DOHH2 (cell line): ENCODE data around the gene BARX2.

ENCODE experiments used
- H3F3A ChIP-seq: fragments of 200-600 bp; sonication (generic), shearing (Covaris generic); 2 replicates; pipeline ENCODE4 v1.6.0; 2016; ENCODE audit warnings: antibody characterized with exemption, mild to moderate bottlenecking; ENCODE audit not compliant: control insufficient read depth, insufficient read depth
- H3K27ac ChIP-seq: fragments of 200-600 bp; sonication (generic); 2 replicates; pipeline ENCODE4 v1.5.1; 2014; ENCODE audit warnings: low read depth, mild to moderate bottlenecking, low read length, moderate library complexity
- H3K27me3 ChIP-seq: fragments of 200-600 bp; sonication (generic); 2 replicates; pipeline ENCODE4 v1.6.1; 2014; ENCODE audit warnings: mild to moderate bottlenecking, low read length, mixed read lengths; ENCODE audit not compliant: control insufficient read depth
- H3K36me3 ChIP-seq: fragments of 200-600 bp; sonication (generic); 2 replicates; pipeline ENCODE4 v1.6.1; 2014; ENCODE audit warnings: mild to moderate bottlenecking, low read length, moderate library complexity, mixed read lengths; ENCODE audit not compliant: control insufficient read depth
- H3K4me1 ChIP-seq: fragments of 200-600 bp; sonication (generic); 2 replicates; pipeline ENCODE4 v1.6.1; 2014; ENCODE audit warnings: mild to moderate bottlenecking, low read length, mixed read lengths; ENCODE audit not compliant: control insufficient read depth
- H3K4me2 ChIP-seq: fragments of 200-600 bp; sonication (generic); 2 replicates; pipeline ENCODE4 v1.6.0; 2014; ENCODE audit warnings: mild to moderate bottlenecking, low read length, moderate library complexity
- H3K4me3 ChIP-seq: fragments of 200-600 bp; sonication (generic); 2 replicates; pipeline ENCODE4 v1.5.1; 2014; ENCODE audit warnings: mild to moderate bottlenecking, low read length, mixed read lengths
- H3K79me2 ChIP-seq: fragments of 200-600 bp; sonication (generic); 2 replicates; pipeline ENCODE4 v1.6.1; 2014; ENCODE audit warnings: mild to moderate bottlenecking, low read length, mixed read lengths; ENCODE audit not compliant: control insufficient read depth
- H3K9me2 ChIP-seq: fragments of 200-600 bp; sonication (generic); replicated peaks from 2 replicates; pipeline ENCODE4 v1.6.1; 2014; ENCODE audit warnings: mild to moderate bottlenecking, low read length, mixed read lengths; ENCODE audit not compliant: control insufficient read depth
- H3K9me3 ChIP-seq: fragments of 200-600 bp; sonication (generic); 2 replicates; pipeline ENCODE4 v1.6.1; 2014; ENCODE audit warnings: antibody characterized with exemption, low read length, mixed read lengths; ENCODE audit not compliant: control insufficient read depth, insufficient read depth
- H4K20me1 ChIP-seq: fragments of 200-600 bp; sonication (generic); 2 replicates; pipeline ENCODE4 v1.6.0; 2014; ENCODE audit warnings: low read depth, mild to moderate bottlenecking, antibody characterized with exemption, low read length, moderate library complexity; ENCODE audit not compliant: control insufficient read depth, insufficient read depth
- EZH2phosphoT487 ChIP-seq: fragments of 200-600 bp; sonication (generic); IDR thresholded peaks from 2 replicates; pipeline ENCODE4 v1.6.1; 2017; ENCODE audit warnings: borderline replicate concordance, mild to moderate bottlenecking, antibody characterized with exemption, low read length, moderate library complexity, mixed read lengths
- TF ChIP-seq, protein P1 (sequence below): fragments of 200-600 bp; sonication (generic); IDR thresholded peaks from one replicate; pipeline ENCODE4 v1.5.1; 2014; ENCODE audit warnings: antibody characterized with exemption, mild to moderate bottlenecking, low read depth, low read length; ENCODE audit not compliant: poor library complexity, severe bottlenecking

The BARX2 gene

DNA sequence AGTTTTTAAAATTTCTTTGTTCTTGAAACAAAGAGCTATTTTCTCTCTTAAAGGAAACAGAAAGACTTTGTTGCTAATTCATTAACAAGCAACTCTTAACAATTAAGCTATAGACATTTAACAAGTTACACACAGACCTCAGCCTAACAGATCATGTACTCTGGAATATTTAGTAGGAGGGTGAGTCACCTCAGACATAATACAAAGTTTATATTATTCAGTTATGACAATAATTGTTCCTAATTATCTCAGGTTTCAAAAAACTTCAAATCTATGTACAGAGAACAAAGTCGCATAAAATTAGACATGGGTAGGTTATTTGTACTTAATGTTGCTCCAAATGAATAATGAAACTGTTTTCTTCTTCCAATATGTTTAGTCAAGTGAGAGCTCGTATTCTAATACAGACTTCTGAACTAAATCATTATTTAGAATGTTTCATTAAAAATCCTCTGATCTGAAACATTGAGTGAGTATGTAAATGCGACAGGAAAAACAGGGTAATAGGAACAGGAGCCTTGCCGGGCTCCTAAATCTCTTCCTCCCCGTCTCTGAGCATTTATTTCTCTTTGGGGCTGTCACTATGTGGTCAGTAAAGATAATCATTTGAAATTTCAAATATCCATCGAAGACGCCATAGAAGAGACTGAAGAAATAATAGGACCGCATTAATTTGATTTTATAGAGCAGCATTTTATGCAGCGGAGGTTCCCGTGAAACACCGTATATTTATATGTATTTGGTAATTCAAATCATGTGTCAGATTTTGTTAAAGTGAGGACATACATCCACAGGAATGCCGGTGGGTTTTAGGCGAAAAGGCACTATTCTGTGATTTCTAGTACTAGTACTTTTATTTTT is 8.7 kb upstream of the BARX2 start:
- Histone ChIP-seq H4K20me1 (no peaks in the 10 kb centered on the region), H3K4me2 (no peak overlapping the region), H3K27ac (no peak overlapping the region), H3K36me3 (no peaks in the 10 kb centered on the region), H3K27me3 (peaks cover 33% of the 10 kb centered on the region), H3K9me2 (no peaks in the 10 kb centered on the region), H3K9me3 (no peaks in the 10 kb centered on the region), H3K79me2 (no peaks in the 10 kb centered on the region), H3K4me3 (no peak overlapping the region), H3K4me1 (no peaks in the 10 kb centered on the region), H3F3A (no peaks in the 10 kb centered on the region)
- no peak for TF ChIP-seq EZH2phosphoT487
- TF ChIP-seq, protein P1, sequence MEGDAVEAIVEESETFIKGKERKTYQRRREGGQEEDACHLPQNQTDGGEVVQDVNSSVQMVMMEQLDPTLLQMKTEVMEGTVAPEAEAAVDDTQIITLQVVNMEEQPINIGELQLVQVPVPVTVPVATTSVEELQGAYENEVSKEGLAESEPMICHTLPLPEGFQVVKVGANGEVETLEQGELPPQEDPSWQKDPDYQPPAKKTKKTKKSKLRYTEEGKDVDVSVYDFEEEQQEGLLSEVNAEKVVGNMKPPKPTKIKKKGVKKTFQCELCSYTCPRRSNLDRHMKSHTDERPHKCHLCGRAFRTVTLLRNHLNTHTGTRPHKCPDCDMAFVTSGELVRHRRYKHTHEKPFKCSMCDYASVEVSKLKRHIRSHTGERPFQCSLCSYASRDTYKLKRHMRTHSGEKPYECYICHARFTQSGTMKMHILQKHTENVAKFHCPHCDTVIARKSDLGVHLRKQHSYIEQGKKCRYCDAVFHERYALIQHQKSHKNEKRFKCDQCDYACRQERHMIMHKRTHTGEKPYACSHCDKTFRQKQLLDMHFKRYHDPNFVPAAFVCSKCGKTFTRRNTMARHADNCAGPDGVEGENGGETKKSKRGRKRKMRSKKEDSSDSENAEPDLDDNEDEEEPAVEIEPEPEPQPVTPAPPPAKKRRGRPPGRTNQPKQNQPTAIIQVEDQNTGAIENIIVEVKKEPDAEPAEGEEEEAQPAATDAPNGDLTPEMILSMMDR = no peak

DNA sequence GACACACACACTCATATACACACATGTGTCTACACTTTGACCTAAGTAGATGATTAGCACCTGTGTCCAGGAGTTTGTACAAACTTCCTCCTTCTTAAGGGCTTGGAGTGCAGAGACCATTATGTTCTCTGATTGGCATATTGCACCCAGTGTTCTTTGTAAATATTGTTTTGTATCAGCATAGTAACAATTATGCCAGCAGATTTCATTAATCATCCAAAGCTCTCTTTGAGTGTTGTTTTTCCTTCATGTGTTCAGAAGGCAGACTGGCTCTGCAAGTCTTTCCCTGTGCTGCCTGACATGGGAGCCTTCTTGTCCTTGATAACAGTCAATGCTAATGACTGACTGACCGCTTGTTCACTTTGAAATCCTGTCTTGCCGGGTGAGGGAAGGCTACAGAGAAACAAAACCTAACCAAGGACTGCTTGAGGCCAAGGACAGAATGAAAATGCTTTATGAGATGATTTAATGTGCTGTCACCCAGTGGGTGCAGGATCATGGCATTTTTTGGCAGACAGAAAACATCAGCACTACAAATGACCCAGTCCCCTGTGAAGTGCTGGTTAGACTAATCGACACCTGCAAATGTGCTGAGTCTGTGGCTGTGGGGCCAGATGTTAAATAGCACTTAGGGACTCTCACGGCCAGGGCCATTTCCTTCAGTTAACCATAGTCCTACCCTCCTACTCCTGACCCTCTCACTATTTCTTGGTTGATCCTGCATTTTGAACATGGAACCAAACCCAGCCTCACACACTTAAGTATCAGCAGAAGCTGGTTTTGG is 6.6 kb upstream of the BARX2 start:
- no peak overlapping the region for H3K27ac ChIP-seq

DNA sequence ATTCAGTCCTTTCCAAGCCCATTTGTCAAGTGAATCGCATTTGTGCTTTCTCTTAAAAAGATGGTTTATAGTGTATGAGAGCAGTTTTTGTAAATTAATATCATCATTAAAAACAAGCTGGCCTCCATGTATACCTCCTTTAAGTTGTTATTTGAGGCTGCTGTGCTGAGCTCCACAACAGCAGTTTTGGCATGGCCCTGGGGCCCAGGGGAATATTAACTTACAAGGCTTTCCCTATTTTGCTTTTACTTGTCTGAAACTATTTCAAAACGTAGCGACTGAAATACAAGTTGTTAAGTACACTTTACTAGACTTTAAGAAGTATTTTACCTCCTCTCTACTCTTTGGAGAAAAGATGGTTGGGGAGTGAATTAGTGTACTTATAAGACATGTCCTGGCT is 4.9 kb upstream of the BARX2 start:
- Histone ChIP-seq H3K9me3 (no peaks in the 10 kb centered on the region), H3K4me3 (no peak overlapping the region), H3K9me2 (no peaks in the 10 kb centered on the region), H3K27me3 (peaks cover 30% of the 10 kb centered on the region), H4K20me1 (no peaks in the 10 kb centered on the region), H3K4me2 (no peak overlapping the region), H3K27ac (no peak overlapping the region), H3F3A (no peaks in the 10 kb centered on the region), H3K36me3 (no peaks in the 10 kb centered on the region), H3K79me2 (no peaks in the 10 kb centered on the region), H3K4me1 (no peaks in the 10 kb centered on the region)
- TF ChIP-seq EZH2phosphoT487 = no peak
- TF ChIP-seq, protein P1 = no peak

More for the DNA sequence above, 6.6 kb upstream of the BARX2 start:
- Histone ChIP-seq H3K4me2 (no peak overlapping the region), H3F3A (no peaks in the 10 kb centered on the region), H3K27me3 (peaks cover 32% of the 10 kb centered on the region), H3K36me3 (no peaks in the 10 kb centered on the region), H3K4me1 (no peaks in the 10 kb centered on the region), H3K9me3 (no peaks in the 10 kb centered on the region), H3K4me3 (no peak overlapping the region), H4K20me1 (no peaks in the 10 kb centered on the region), H3K79me2 (no peaks in the 10 kb centered on the region), H3K9me2 (no peaks in the 10 kb centered on the region)
- TF ChIP-seq, protein P1 = no peak
- no peak for TF ChIP-seq EZH2phosphoT487
